WTC11 (cell line): Measurements from ENCODE around the gene AGFG2. TPM values are rescaled to one million over a fixed set of nuclear protein-coding genes. Genes with fewer than 3 reads are reported as not detected.
A peak's percentile ranks its signal among the peaks of the same experiment; 100 is the strongest.

Source experiments
- ATAC-seq: fragments of 200-7000 bp; cut with Tn5 transposase; 2 replicates; pipeline ENCODE4 v1.10.0; 2021; ENCODE audit warnings: mild to moderate bottlenecking, moderate library complexity
- CTCF ChIA-PET: fragments of 300-600 bp; sonication (Branson Sonifier 250); formaldehyde crosslinking; loops from one replicate; lab custom pipeline; 2021; ENCODE audit warnings: antibody characterized with exemption; lab: Charles Lee
- POLR2A ChIA-PET: fragments of 350-600 bp; sonication (Branson Sonifier 250); formaldehyde crosslinking; loops from one replicate; lab custom pipeline; 2021; ENCODE audit warnings: antibody characterized with exemption; lab: Charles Lee
- DNase-seq: peaks from one replicate; pipeline ENCODE4 v3.0.0; 2021; ENCODE audit warnings: low spot score
- H3K27ac Mint-ChIP-seq: 2 replicates; pipeline ENCODE4 v1.8.0; 2021; ENCODE audit warnings: mixed read lengths
- H3K27me3 Mint-ChIP-seq: 2 replicates; pipeline ENCODE4 v1.8.0; 2021; ENCODE audit warnings: low read depth, mild to moderate bottlenecking, moderate library complexity, mixed read lengths
- H3K36me3 Mint-ChIP-seq: 2 replicates; pipeline ENCODE4 v1.8.0; 2021; ENCODE audit warnings: mixed read lengths
- H3K4me1 Mint-ChIP-seq: 2 replicates; pipeline ENCODE4 v1.8.0; 2022; ENCODE audit warnings: mixed read lengths
- H3K4me3 Mint-ChIP-seq: 2 replicates; pipeline ENCODE4 v1.8.0; 2021; ENCODE audit warnings: mild to moderate bottlenecking, moderate library complexity, mixed read lengths
- H3K9me3 Mint-ChIP-seq: 2 replicates; pipeline ENCODE4 v1.8.0; 2021; ENCODE audit warnings: mixed read lengths
- ATF1 ChIP-seq: sonication (generic); formaldehyde crosslinking; IDR thresholded peaks from 2 replicates; pipeline ENCODE4 v1.8.1; 2023; ENCODE audit warnings: mild to moderate bottlenecking, moderate library complexity, missing genetic modification reagents
- CREM ChIP-seq: sonication (generic); formaldehyde crosslinking; IDR thresholded peaks from 2 replicates; pipeline ENCODE4 v1.8.1; 2022; ENCODE audit warnings: mild to moderate bottlenecking, missing genetic modification reagents, moderate library complexity
- ELF4 ChIP-seq: sonication (generic); formaldehyde crosslinking; IDR thresholded peaks from 2 replicates; pipeline ENCODE4 v1.8.1; 2022; ENCODE audit warnings: low read depth, mild to moderate bottlenecking, moderate library complexity, missing genetic modification reagents
- ESRRA ChIP-seq: sonication (generic); formaldehyde crosslinking; IDR thresholded peaks from 2 replicates; pipeline ENCODE4 v1.8.1; 2022; ENCODE audit warnings: mild to moderate bottlenecking, missing genetic modification reagents, borderline replicate concordance
- FOXK1 ChIP-seq: sonication (generic); formaldehyde crosslinking; IDR thresholded peaks from 2 replicates; pipeline ENCODE4 v1.8.0; 2022; ENCODE audit warnings: mild to moderate bottlenecking, moderate library complexity, missing genetic modification reagents
- IRF1 ChIP-seq: sonication (generic); formaldehyde crosslinking; IDR thresholded peaks from 2 replicates; pipeline ENCODE4 v1.8.0; 2023; ENCODE audit warnings: missing genetic modification reagents
- RORB ChIP-seq: fragments of 250-450 bp; sonication (Bioruptor Pico); IDR thresholded peaks from 2 replicates; pipeline ENCODE4 v1.9.0; 2021; ENCODE audit warnings: mild to moderate bottlenecking
- SMAD4 ChIP-seq: sonication (generic); formaldehyde crosslinking; IDR thresholded peaks from 2 replicates; pipeline ENCODE4 v1.8.0; 2022; ENCODE audit warnings: mild to moderate bottlenecking, missing genetic modification reagents
- SP1 ChIP-seq: sonication (generic); formaldehyde crosslinking; conservative IDR thresholded peaks from 2 replicates; pipeline ENCODE4 v1.8.1; 2022; ENCODE audit warnings: missing genetic modification reagents
- TCF7 ChIP-seq: sonication (generic); formaldehyde crosslinking; IDR thresholded peaks from 2 replicates; pipeline ENCODE4 v1.8.0; 2022; ENCODE audit warnings: mild to moderate bottlenecking, low read depth, missing genetic modification reagents, moderate library complexity
- TP53 ChIP-seq: sonication (generic); formaldehyde crosslinking; IDR thresholded peaks from 2 replicates; pipeline ENCODE4 v1.8.1; 2023; ENCODE audit warnings: mild to moderate bottlenecking, missing genetic modification reagents
- ZNF396 ChIP-seq: fragments of 250-450 bp; sonication (Bioruptor Pico); IDR thresholded peaks from 2 replicates; pipeline ENCODE4 v1.8.0; 2021; ENCODE audit warnings: mild to moderate bottlenecking, moderate library complexity, borderline replicate concordance
- ZNF416 ChIP-seq: fragments of 250-450 bp; sonication (Bioruptor Pico); IDR thresholded peaks from 2 replicates; pipeline ENCODE4 v1.9.0; 2021; ENCODE audit warnings: mild to moderate bottlenecking, inconsistent platforms
- total RNA-seq: library from RNA; stranded (reverse); gene quantifications from 3 replicates; pipeline ENCODE4 v1.2.3, GENCODE V29; 2021
- TF ChIP-seq, protein P1 (sequence below): fragments of 250-450 bp; sonication (Bioruptor Pico); IDR thresholded peaks from 2 replicates; pipeline ENCODE4 v1.8.0; 2021; ENCODE audit warnings: mild to moderate bottlenecking
- TF ChIP-seq, protein P2 (sequence below): fragments of 200-600 bp; IDR thresholded peaks from 2 replicates; pipeline ENCODE4 v1.8.0; 2022; ENCODE audit warnings: antibody characterized with exemption
- TF ChIP-seq, protein P3 (sequence below): fragments of 250-450 bp; sonication (Bioruptor Pico); IDR thresholded peaks from 2 replicates; pipeline ENCODE4 v2.1.2; 2022; ENCODE audit warnings: mild to moderate bottlenecking, moderate library complexity
- TF ChIP-seq, protein P4 (sequence below): sonication (generic); formaldehyde crosslinking; IDR thresholded peaks from 2 replicates; pipeline ENCODE4 v1.8.1; 2023; ENCODE audit warnings: mild to moderate bottlenecking, missing genetic modification reagents, moderate library complexity
- TF ChIP-seq, protein P5 (sequence below): sonication (generic); formaldehyde crosslinking; IDR thresholded peaks from 2 replicates; pipeline ENCODE4 v1.8.0; 2023; ENCODE audit warnings: mild to moderate bottlenecking, missing genetic modification reagents
- TF ChIP-seq, protein P6 (sequence below): sonication (generic); formaldehyde crosslinking; conservative IDR thresholded peaks from 2 replicates; pipeline ENCODE4 v1.8.1; 2023; ENCODE audit warnings: mild to moderate bottlenecking, low read depth, missing genetic modification reagents, moderate library complexity

AGFG2 gene
- total RNA-seq, 1 experiment from 2014 or later: 6.4 TPM

GRCh38 chr7:100599911-100600729 lies 61.1 kb downstream of the AGFG2 start:
- CTCF ChIA-PET: interaction anchor here (2.1 kb wide), 1 partner anchor 105 kb away, joined by 6 read pairs; the partner anchor contains the start of gene POP7
- POLR2A ChIA-PET: interaction anchor here (1.0 kb wide), 1 partner anchor 12 kb away, joined by 3 read pairs; the partner anchor contains the start of gene MOSPD3

GRCh38 chr7:100600730-100601038 lies 61.7 kb downstream of the AGFG2 start:
- Mint-ChIP-seq H3K27ac (no peak overlapping the region), H3K4me3 (no peak overlapping the region), H3K36me3 (peaks cover 15% of the 10 kb centered on the region), H3K4me1 (peaks cover 33% of the 10 kb centered on the region), H3K27me3 (peaks cover 10% of the 10 kb centered on the region), H3K9me3 (no peaks in the 10 kb centered on the region)
- ATAC-seq (no peak), DNase-seq (no peak)
- CTCF ChIA-PET: interaction anchor here (2.1 kb wide), 1 partner anchor 105 kb away, joined by 6 read pairs; the partner anchor contains the start of gene POP7
- POLR2A ChIA-PET: no interaction called here
- TF ChIP-seq ZNF416 (CRISPR knock-in tag) (no peak), IRF1 (CRISPR knock-in tag) (no peak), ATF1 (no peak), TP53 (CRISPR knock-in tag) (no peak)
- TF ChIP-seq, protein P1, sequence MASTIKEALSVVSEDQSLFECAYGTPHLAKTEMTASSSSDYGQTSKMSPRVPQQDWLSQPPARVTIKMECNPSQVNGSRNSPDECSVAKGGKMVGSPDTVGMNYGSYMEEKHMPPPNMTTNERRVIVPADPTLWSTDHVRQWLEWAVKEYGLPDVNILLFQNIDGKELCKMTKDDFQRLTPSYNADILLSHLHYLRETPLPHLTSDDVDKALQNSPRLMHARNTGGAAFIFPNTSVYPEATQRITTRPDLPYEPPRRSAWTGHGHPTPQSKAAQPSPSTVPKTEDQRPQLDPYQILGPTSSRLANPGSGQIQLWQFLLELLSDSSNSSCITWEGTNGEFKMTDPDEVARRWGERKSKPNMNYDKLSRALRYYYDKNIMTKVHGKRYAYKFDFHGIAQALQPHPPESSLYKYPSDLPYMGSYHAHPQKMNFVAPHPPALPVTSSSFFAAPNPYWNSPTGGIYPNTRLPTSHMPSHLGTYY (CRISPR knock-in tag): no peak
- TF ChIP-seq, protein P2, sequence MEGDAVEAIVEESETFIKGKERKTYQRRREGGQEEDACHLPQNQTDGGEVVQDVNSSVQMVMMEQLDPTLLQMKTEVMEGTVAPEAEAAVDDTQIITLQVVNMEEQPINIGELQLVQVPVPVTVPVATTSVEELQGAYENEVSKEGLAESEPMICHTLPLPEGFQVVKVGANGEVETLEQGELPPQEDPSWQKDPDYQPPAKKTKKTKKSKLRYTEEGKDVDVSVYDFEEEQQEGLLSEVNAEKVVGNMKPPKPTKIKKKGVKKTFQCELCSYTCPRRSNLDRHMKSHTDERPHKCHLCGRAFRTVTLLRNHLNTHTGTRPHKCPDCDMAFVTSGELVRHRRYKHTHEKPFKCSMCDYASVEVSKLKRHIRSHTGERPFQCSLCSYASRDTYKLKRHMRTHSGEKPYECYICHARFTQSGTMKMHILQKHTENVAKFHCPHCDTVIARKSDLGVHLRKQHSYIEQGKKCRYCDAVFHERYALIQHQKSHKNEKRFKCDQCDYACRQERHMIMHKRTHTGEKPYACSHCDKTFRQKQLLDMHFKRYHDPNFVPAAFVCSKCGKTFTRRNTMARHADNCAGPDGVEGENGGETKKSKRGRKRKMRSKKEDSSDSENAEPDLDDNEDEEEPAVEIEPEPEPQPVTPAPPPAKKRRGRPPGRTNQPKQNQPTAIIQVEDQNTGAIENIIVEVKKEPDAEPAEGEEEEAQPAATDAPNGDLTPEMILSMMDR: no peak

More at GRCh38 chr7:100599911-100600729, 61.1 kb downstream of the AGFG2 start:
- Mint-ChIP-seq H3K36me3 (peaks cover 15% of the 10 kb centered on the region), H3K9me3 (no peaks in the 10 kb centered on the region), H3K4me1 (peaks cover 32% of the 10 kb centered on the region), H3K27ac (no peak overlapping the region), H3K27me3 (peaks cover 10% of the 10 kb centered on the region), H3K4me3 (no peak overlapping the region)
- TF ChIP-seq RORB (no peak), ELF4 (no peak), TCF7 (CRISPR knock-in tag) (no peak), ESRRA (CRISPR knock-in tag) (no peak), CREM (CRISPR knock-in tag) (no peak), ZNF396 (CRISPR knock-in tag) (no peak), SP1 (CRISPR knock-in tag) (no peak), SMAD4 (CRISPR knock-in tag) (no peak), FOXK1 (CRISPR knock-in tag) (no peak)
- TF ChIP-seq, protein P3, sequence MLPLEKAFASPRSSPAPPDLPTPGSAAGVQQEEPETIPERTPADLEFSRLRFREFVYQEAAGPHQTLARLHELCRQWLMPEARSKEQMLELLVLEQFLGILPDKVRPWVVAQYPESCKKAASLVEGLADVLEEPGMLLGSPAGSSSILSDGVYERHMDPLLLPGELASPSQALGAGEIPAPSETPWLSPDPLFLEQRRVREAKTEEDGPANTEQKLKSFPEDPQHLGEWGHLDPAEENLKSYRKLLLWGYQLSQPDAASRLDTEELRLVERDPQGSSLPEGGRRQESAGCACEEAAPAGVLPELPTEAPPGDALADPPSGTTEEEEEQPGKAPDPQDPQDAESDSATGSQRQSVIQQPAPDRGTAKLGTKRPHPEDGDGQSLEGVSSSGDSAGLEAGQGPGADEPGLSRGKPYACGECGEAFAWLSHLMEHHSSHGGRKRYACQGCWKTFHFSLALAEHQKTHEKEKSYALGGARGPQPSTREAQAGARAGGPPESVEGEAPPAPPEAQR (CRISPR knock-in tag): no peak
- TF ChIP-seq, protein P4, sequence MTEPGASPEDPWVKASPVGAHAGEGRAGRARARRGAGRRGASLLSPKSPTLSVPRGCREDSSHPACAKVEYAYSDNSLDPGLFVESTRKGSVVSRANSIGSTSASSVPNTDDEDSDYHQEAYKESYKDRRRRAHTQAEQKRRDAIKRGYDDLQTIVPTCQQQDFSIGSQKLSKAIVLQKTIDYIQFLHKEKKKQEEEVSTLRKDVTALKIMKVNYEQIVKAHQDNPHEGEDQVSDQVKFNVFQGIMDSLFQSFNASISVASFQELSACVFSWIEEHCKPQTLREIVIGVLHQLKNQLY: no peak
- TF ChIP-seq, protein P1 (CRISPR knock-in tag): no peak
- TF ChIP-seq, protein P5, sequence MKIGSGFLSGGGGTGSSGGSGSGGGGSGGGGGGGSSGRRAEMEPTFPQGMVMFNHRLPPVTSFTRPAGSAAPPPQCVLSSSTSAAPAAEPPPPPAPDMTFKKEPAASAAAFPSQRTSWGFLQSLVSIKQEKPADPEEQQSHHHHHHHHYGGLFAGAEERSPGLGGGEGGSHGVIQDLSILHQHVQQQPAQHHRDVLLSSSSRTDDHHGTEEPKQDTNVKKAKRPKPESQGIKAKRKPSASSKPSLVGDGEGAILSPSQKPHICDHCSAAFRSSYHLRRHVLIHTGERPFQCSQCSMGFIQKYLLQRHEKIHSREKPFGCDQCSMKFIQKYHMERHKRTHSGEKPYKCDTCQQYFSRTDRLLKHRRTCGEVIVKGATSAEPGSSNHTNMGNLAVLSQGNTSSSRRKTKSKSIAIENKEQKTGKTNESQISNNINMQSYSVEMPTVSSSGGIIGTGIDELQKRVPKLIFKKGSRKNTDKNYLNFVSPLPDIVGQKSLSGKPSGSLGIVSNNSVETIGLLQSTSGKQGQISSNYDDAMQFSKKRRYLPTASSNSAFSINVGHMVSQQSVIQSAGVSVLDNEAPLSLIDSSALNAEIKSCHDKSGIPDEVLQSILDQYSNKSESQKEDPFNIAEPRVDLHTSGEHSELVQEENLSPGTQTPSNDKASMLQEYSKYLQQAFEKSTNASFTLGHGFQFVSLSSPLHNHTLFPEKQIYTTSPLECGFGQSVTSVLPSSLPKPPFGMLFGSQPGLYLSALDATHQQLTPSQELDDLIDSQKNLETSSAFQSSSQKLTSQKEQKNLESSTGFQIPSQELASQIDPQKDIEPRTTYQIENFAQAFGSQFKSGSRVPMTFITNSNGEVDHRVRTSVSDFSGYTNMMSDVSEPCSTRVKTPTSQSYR (CRISPR knock-in tag): no peak
- TF ChIP-seq, protein P6, sequence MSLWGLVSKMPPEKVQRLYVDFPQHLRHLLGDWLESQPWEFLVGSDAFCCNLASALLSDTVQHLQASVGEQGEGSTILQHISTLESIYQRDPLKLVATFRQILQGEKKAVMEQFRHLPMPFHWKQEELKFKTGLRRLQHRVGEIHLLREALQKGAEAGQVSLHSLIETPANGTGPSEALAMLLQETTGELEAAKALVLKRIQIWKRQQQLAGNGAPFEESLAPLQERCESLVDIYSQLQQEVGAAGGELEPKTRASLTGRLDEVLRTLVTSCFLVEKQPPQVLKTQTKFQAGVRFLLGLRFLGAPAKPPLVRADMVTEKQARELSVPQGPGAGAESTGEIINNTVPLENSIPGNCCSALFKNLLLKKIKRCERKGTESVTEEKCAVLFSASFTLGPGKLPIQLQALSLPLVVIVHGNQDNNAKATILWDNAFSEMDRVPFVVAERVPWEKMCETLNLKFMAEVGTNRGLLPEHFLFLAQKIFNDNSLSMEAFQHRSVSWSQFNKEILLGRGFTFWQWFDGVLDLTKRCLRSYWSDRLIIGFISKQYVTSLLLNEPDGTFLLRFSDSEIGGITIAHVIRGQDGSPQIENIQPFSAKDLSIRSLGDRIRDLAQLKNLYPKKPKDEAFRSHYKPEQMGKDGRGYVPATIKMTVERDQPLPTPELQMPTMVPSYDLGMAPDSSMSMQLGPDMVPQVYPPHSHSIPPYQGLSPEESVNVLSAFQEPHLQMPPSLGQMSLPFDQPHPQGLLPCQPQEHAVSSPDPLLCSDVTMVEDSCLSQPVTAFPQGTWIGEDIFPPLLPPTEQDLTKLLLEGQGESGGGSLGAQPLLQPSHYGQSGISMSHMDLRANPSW (CRISPR knock-in tag): no peak
- ATAC-seq (no peak), DNase-seq (peak; percentile 50)
